Measurements from ENCODE around the gene ADISSP.

ADISSP gene

GRCh38 chr20:3753501-3754275 lies 13.9 kb downstream of the ADISSP start:
- no peak for DNase-seq

DNA sequence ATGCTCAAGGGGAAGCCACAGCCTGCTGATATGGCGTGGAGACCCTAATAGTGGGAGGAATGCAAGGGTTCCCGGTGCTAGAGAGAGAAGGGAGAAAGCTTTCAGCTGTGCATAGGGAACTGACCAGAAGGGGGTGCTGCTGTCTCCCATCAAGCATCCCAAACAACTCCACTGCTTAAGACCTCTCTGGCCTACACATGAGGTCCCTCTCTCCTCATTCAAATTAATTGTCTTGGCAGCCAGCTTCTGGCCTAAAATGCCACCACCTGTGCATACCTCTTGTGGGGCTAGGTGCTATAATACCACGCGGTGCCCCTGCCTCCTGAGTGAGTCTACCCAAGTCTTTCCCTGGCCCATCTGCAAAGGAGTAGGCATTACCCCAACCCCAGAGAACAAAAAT lies 14.5 kb downstream of the ADISSP start:
- no peak for DNase-seq

DNA sequence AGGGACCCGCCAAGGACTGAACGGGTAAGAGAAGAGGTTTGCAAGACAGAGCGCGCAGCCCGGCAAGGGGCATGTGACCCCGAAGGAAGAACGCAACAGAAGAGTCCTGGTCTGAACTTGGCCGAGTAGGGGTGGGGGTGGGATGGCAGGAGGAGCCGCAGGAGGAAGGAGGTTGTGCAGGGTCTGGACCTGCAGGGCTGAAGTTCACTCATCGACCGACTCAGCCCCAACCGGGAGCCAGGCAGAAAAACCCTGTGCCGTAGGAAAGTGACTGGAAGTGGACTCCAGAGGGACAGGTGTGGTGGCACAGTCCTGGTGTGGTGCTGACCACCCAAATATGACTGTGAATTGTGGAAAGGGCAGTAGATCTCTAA lies 15.2 kb downstream of the ADISSP start:
- no peak for DNase-seq

GRCh38 chr20:3751675-3752385 lies 15.7 kb downstream of the ADISSP start:
- peak; percentile 58 for DNase-seq

DNA sequence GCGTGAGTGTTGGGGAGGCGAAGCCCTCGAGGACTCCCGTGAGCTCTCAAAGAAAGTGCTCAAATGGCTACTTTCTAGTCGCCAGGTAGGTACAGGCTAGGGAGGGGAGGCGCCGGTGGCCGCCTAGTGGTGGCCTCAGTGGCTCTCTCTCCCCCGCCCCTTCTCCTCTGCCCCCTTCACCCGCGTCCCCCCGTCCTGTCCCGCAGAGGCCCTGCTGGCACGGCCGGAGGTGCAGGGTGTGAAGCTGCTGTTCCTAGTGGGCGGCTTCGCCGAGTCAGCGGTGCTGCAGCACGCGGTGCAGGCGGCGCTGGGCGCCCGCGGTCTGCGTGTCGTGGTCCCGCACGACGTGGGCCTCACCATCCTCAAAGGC lies 16.3 kb downstream of the ADISSP start:
- no peak for DNase-seq

DNA sequence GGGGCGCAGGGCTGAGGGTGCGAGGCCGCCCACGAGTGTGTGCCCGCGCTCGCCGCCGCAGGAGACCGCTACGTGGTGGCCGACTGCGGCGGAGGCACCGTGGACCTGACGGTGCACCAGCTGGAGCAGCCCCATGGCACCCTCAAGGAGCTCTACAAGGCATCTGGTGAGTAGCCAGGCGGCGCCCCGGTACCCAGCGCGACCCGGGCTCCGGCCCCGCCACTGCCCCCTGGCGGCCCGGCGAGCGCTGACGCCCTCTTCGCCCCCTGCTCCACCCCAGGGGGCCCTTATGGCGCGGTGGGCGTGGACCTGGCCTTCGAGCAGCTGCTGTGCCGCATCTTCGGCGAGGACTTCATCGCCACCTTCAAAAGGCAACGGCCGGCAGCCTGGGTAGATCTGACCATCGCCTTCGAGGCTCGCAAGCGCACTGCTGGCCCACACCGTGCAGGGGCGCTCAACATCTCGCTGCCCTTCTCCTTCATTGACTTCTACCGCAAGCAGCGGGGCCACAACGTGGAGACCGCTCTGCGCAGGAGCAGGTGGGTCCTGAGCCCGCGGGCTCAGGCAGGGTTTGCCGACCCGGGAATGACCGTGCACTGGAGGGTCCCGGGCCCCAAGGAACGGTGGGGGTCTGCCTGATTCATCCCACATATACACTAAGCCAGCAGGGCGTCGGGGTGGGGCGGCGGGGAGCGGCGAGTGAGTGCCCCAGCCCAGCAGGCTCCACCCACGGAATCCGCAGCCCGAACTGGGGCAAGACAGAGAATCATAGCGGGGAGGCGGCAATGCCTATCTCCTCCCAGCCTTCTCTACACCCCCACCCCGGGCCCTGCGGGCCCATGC lies 17.6 kb downstream of the ADISSP start:
- peak; percentile 32 for DNase-seq

DNA sequence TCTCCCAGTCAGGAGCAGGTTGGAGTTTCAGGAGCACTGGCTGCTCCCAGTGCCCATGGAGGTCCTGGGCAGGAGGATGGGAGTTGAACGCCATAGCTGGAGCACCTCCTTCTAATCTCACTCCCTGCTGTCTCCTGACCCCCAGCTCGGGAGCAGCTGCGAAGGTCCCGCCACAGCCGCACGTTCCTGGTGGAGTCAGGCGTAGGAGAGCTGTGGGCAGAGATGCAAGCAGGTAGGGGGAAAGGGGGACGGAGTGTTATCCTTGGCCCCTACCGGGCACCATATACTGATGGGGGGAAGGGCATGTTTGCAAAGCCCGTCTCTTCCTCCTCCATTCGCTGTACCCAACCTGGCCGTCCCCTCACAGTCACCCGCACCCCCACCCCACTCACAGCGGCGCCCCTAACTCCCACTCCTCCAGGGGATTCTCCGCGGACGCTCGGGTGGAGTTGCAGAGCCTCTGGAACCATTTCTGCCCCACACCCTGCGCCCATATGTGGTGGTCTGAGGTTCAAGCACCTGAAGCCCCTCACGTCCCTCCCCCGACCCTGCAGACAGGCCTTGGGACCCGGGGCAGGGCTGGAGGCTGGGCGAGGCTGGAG lies 18.4 kb downstream of the ADISSP start:
- no peak for DNase-seq

GRCh38 chr20:3748073-3748472 lies 19.5 kb downstream of the ADISSP start:
- no peak for DNase-seq

DNA sequence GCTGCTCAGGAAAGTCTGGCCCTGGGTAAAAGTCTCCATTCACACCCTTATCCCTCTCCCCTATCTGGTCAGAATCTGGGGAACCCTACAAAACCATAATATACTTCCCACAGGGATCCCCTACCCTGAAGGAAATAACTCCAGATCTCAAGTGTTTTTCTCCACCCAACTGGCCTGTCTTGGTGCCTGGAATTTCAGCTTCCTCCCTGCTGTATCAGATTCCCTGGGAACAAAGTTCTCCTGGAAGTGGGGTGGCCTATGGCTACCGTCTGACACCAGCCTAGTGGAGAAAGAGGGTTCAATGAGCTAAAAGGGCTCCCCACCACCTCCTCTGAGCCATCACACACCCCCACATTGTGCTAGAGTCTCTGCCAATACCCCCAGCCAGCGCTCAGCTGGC lies 20.1 kb downstream of the ADISSP start:
- DNase-seq, result no peak

- no peak for DNase-seq
These were observed 21.8 kb downstream of the ADISSP start for GRCh38 chr20:3745686-3746173.

- peak; percentile 74 for DNase-seq
These were observed 22.5 kb downstream of the ADISSP start for GRCh38 chr20:3744806-3745685.

- DNase-seq, result no peak
These were observed 23.5 kb downstream of the ADISSP start for GRCh38 chr20:3744037-3744436.

GRCh38 chr20:3743251-3743650 lies 24.3 kb downstream of the ADISSP start:
- no peak for DNase-seq

- DNase-seq, result no peak
These were observed 25.6 kb downstream of the ADISSP start for GRCh38 chr20:3741836-3742458.

- DNase-seq, result no peak
These were observed 26.8 kb downstream of the ADISSP start for GRCh38 chr20:3740615-3741301.

- no peak for DNase-seq
These were observed 27.6 kb downstream of the ADISSP start for GRCh38 chr20:3739926-3740451.

- no peak for DNase-seq
These were observed 28.3 kb downstream of the ADISSP start for GRCh38 chr20:3739054-3739925.

GRCh38 chr20:3738111-3739053 lies 29.2 kb downstream of the ADISSP start:
- peak; percentile 24 for DNase-seq
